ENCODE measurements around the gene SIL1.
"Not testable (repeated sequence)": the region's sequence is repeated elsewhere in the genome, so short reads cannot be mapped to it uniquely, and the experiment has no call there.

SIL1 gene

GRCh38 chr5:138934971-138935370 is 263.2 kb downstream of the SIL1 start:
- DNase-seq: no peak

DNA sequence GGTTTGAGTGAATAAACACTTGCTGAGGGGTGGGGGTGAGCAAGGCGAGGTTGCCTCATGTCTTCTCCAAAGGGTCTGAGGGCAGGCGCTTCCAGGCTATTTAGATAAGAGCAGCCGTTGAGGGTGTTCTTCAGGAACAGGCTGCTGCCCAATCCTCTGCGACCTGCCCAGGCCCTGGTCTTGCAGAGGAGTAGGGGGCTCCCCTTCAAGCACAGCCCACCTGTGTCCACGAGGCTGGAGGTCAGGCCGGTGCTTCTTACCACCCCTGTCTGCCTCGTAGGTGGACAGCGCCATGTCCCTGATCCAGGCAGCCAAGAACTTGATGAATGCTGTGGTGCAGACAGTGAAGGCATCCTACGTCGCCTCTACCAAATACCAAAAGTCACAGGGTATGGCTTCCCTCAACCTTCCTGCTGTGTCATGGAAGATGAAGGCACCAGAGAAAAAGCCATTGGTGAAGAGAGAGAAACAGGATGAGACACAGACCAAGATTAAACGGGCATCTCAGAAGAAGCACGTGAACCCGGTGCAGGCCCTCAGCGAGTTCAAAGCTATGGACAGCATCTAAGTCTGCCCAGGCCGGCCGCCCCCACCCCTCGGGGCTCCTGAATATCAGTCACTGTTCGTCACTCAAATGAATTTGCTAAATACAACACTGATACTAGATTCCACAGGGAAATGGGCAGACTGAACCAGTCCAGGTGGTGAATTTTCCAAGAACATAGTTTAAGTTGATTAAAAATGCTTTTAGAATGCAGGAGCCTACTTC is 264.5 kb downstream of the SIL1 start:
- DNase-seq: no peak

- DNase-seq: no peak
Observed at GRCh38 chr5:138932171-138932810, 265.9 kb downstream of the SIL1 start.

DNA sequence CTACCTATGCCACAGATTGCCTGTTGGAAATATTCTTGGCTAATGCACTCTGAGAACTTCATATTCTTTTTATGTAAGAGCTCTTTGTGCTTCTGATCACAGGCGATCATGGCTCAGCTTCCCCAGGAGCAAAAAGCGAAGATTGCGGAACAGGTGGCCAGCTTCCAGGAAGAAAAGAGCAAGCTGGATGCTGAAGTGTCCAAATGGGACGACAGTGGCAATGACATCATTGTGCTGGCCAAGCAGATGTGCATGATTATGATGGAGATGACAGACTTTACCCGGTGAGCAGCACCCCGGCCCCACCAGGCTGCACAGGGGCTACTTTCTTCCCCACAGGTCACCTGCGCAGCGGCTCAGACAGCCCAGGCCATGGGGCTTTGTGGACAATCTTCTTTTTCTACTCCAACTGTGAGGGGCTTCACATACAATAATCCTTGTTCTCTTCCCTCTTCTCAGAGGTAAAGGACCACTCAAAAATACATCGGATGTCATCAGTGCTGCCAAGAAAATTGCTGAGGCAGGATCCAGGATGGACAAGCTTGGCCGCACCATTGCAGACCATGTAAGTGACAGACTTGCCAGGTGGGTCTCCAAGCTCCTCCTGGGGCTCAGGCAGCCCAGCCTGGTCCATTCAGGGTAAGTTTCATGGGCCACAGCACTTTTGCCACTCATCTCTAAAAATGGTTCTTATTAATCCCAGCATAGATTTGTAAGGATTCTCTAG is 267.6 kb downstream of the SIL1 start:
- DNase-seq: no peak

GRCh38 chr5:138929571-138929955 is 268.6 kb downstream of the SIL1 start:
- DNase-seq: no peak

- no peak for DNase-seq
Observed at GRCh38 chr5:138927979-138928378, 270.2 kb downstream of the SIL1 start.

GRCh38 chr5:138927544-138927943 is 270.6 kb downstream of the SIL1 start:
- no peak for DNase-seq

DNA sequence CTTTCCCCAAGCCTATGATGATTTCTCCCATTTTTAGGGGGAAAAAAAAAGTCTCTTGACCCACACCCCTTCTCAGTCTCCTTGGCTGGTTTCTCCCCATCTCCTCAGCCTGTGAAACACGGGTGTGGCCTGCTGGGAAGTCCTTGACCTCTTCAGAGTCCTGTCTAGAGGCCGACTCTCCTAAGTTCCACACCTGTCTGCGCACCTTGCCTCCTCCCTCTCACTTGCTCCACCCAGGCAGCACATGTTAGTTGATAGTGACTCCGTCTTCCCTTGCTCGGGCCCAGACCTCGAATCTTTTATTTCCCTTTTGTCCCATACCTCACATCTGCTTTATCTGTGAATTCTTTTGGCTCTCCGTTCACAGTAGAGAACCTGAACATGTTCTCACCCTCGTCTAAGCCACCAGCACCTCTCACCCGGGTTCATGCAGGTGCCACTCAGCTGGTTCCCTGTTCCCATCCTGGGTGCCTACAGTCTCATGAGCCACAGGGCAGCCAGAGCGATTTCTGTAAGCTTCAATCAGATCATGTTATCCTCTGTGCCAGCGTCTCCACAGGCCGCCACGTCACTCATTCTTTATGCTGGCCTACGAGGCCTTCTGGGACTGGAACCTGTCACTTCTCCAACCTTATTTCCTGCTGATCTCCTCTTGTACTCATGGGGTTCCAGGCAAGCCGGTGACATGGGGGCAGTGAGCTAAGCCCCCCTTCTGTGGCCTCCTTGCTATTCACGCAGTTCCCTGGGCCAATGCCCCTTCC is 271.3 kb downstream of the SIL1 start:
- no peak for DNase-seq

GRCh38 chr5:138926257-138926656 is 271.9 kb downstream of the SIL1 start:
- DNase-seq: no peak

- DNase-seq: no peak
Observed at GRCh38 chr5:138925090-138925635, 273.0 kb downstream of the SIL1 start.

DNA sequence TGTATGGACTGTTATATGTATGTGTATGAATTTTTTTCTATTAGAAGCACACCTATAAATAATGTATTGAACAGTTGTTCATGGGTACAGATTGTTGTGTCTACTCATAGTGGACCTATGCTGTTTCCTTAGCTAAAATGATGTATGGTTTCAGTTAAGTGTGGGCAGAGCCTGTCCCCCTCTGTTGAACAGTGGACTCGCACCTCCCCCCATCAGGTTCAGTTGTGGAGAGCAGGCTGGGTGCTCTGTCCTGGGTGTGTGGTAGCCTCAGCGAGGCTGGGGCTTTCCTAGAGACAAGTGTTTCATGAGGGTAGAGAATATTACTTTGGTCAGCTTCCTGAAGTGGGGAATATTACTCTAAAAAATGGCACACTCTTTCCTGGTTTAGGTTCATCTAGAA is 275.7 kb downstream of the SIL1 start:
- DNase-seq: no peak

GRCh38 chr5:138921362-138921761 is 276.8 kb downstream of the SIL1 start:
- not testable (repeated sequence) for DNase-seq

DNA sequence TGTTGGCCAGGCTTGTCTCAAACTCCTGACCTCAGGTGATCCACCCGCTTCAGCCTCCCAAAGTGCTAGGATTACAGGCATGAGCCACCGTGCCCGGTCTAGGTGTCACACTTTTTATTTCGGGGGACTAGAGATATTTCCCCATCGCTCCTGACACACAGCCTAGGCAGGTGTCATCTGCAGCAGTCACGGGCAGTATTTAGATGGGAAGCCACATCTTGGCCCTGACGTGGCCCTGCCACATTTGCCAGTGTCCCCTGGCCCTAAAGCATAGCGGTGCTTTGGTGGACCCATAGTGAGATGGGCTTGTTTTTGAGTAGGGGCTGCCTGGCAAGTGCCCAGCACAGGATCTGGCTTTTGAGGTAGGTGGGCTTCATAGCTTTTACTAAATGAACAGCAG is 278.0 kb downstream of the SIL1 start:
- DNase-seq: no peak

DNA sequence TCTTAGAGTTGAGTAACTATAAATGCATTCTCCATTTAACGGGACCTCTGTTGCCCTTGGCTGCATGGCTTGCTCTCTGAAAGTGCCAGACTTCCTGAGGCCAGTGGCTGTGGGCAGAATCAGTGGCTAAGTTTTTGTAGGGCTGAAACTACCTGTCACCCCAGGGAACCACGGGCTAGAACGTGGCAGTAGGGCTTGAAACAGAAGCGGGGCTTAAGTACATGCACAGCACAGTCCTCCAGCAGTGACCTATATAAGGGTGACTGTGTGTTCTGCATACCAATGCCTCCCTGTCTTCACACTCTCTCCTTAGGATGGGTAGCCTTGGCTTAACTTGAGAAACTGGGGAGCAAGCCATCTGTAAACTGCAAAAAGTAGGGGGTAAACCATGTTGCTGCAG is 279.5 kb downstream of the SIL1 start:
- no peak for DNase-seq

DNA sequence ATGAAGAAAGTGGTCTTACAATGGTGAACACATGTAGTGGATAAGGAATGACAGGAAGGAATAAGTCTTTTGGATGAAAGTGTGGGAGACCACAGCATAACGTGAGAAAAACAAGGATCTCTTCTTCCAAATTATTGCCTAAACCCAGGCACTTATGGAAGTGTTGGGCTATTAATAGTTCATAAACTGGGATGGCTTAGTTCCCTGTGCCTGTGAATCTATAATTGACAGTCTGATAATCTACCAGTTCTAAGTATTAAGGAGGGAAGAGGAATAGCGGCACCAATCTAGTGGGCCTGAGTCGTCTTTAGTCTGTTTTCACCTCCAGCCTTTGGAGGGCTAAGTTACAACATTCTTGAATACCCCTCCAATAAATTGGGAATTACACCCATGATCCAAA is 283.8 kb downstream of the SIL1 start:
- DNase-seq: no peak

- DNase-seq: no peak
Observed at GRCh38 chr5:138913773-138914172, 284.4 kb downstream of the SIL1 start.

DNA sequence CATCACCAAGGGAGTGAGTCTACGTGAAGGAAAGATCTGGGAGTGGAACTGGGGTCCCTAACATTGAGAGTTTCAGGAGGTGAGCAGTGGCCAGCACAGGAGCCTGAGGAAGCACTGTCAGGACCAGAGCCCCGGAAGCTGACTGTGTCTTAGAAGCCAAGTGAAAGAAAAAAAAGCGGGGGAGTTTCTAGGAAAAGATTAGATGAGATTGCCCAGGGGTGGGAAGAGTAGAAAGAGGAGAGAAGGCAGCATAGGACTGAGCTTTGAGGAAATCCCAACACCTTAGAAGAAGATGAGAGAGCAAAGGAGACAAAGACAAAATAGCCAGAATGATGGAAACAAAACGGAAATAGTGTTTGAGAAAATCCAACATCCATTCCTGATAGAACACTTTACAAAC is 286.1 kb downstream of the SIL1 start:
- DNase-seq: no peak

DNA sequence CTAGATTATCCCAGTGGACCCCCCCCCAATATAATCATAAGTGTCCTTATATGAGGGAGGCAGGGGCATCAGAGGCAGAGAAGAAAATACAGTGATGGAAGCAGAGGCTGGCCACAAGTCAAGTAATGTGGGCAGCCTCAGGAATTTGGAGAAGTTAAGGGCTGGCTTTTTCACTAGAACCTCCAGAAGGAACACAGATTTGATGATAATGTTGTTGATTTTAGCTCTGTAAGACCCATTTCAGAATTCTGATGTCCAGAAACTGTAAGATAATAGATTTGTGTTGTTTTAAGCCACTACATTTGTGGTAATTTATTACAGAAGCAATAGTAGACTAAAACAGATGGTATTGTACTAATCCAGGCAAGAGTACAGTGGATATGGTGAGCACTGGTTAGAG is 286.7 kb downstream of the SIL1 start:
- no peak for DNase-seq

DNA sequence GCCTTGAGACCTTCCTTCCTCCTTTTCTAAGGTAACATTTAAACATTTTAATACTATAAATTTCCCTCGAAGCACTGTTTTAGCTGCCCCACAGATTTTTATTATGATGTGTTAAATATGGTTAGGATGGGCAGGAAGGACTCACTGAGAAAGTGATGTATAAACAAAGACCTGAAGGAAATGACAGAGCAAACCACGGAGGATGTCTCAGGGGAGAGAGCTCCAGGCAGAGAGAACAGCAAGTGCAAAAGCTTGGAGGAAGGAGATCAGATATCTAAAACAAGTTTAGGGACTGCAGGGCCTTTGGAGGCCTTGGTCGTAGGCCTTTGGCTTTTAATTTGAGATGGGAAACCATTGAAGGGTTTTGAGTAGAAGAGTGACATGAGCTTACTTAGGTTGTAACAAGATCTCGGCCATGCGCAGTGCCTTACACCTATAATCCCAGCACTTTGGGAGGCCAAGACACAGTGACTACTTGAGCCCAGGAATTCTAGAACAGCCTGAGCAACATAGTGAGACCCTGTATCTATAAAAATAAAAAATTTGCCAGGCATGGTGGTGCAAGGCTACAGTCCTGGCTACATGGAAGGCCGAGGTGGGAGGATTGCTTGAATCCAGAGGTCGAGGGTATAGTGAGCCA is 287.5 kb downstream of the SIL1 start:
- no peak for DNase-seq

GRCh38 chr5:138909734-138910133 is 288.4 kb downstream of the SIL1 start:
- no peak for DNase-seq

GRCh38 chr5:138905541-138905940 is 292.6 kb downstream of the SIL1 start:
- no peak for DNase-seq

DNA sequence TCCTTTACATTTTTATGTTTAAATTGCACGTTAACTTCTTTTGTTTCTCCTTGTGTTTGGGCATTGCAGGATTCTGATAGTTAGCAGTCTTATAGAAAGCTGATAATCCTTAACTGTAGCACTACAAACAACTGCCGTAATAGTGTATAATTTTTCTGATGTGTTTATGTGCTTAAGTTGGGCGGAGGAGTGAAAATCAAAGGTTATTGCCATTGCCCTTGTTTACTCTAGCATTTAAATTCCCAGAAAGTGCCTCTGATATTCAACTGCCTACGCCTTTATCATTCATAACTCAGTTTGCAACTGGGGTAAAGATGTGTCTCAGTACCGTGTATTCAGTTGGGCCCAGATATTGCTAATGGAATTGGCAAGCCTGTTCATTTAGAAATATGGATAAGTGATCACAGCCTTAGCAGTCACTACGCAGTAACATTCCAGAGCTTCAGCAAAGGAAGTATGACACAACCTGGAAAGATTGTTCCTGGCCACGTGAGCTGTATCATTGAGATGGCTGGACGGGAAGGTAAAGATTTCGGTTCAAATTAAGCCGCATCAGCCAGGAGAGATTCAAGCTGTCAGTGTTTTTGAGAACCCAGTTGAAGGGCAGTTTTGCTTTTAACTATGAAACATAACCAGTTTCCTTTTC is 294.9 kb downstream of the SIL1 start:
- DNase-seq: no peak
